Endodermal cell (in vitro differentiated cells): ENCODE data around the gene PDYN. TPM values are rescaled to one million over a fixed set of nuclear protein-coding genes. Genes with fewer than 3 reads are reported as not detected.

ENCODE experiments used
- DNase-seq: peaks from one replicate; pipeline ENCODE4 v3.0.0-alpha.2; 2017
- H3K27ac ChIP-seq: 2 replicates; pipeline ENCODE4 v1.5.1; 2013; ENCODE audit warnings: mild to moderate bottlenecking, low read depth, low read length, moderate library complexity
- H3K27me3 ChIP-seq: 2 replicates; pipeline ENCODE4 v1.6.1; 2013; ENCODE audit warnings: mild to moderate bottlenecking, low read length, moderate library complexity; ENCODE audit not compliant: insufficient read depth, control insufficient read depth, poor library complexity, severe bottlenecking
- H3K36me3 ChIP-seq: 2 replicates; pipeline ENCODE4 v1.7.0; 2013; ENCODE audit warnings: mild to moderate bottlenecking, low read length, moderate library complexity; ENCODE audit not compliant: control insufficient read depth, insufficient read depth
- H3K4me1 ChIP-seq: one replicate; pipeline ENCODE4 v1.7.0; 2013; ENCODE audit warnings: low read length; ENCODE audit not compliant: control insufficient read depth, insufficient read depth
- H3K4me3 ChIP-seq: 2 replicates; pipeline ENCODE4 v1.5.1; 2013; ENCODE audit warnings: mild to moderate bottlenecking, low read length, moderate library complexity
- H3K9ac ChIP-seq: 2 replicates; pipeline ENCODE4 v1.6.1; 2013; ENCODE audit warnings: mild to moderate bottlenecking, low read length, moderate library complexity; ENCODE audit not compliant: poor library complexity, severe bottlenecking; ENCODE audit errors: extremely low read depth
- H3K9me3 ChIP-seq: 2 replicates; pipeline ENCODE4 v1.6.1; 2013; ENCODE audit warnings: mild to moderate bottlenecking, low read length, moderate library complexity; ENCODE audit not compliant: control insufficient read depth
- H3K27ac Mint-ChIP-seq: 2 replicates; pipeline ENCODE4 v1.8.0; 2020; ENCODE audit warnings: mixed read lengths
- H3K27me3 Mint-ChIP-seq: 2 replicates; pipeline ENCODE4 v1.8.0; 2021; ENCODE audit warnings: mild to moderate bottlenecking, mixed read lengths; ENCODE audit not compliant: insufficient read depth
- H3K36me3 Mint-ChIP-seq: 2 replicates; pipeline ENCODE4 v1.8.0; 2020; ENCODE audit warnings: low read depth, mixed read lengths
- H3K4me1 Mint-ChIP-seq: 2 replicates; pipeline ENCODE4 v1.8.0; 2020; ENCODE audit warnings: mixed read lengths
- H3K4me3 Mint-ChIP-seq: 2 replicates; pipeline ENCODE4 v1.8.0; 2020; ENCODE audit warnings: mild to moderate bottlenecking, moderate library complexity, mixed read lengths
- H3K9me3 Mint-ChIP-seq: 2 replicates; pipeline ENCODE4 v1.8.0; 2020; ENCODE audit warnings: mild to moderate bottlenecking, mixed read lengths
- CTCF ChIP-seq: fragments of 200-600 bp; sonication (generic); conservative IDR thresholded peaks from 2 replicates; pipeline ENCODE4 v1.5.0; 2021; ENCODE audit warnings: antibody characterized with exemption, mild to moderate bottlenecking
- WGBS, 2 experiments: methylation state at CpG; one replicate each; pipeline versions ENCODE4 v1.1.5 to v1.1.7; 2013; ENCODE audit warnings: missing lambda C conversion rate in 2 of 2, mixed read lengths in 1 of 2; ENCODE audit not compliant: insufficient coverage in 1 of 2, insufficient read length in 1 of 2; 5-methylcytosine and 5-hydroxymethylcytosine counted together
- total RNA-seq, 2 donors: library from RNA; stranded (reverse); fragmentation: NEBNext Ultra II Directional in 1 of 2; extraction: Animal tissue kit (Norgen Biotek cat#: 25700) in 1 of 2; gene quantifications; 2 replicates in 1 of 2; 3 replicates in 1 of 2; pipeline ENCODE4 v1.2.1, GENCODE V29; 2021

The PDYN gene
- total RNA-seq, 2 donors from 2014 or later = 0.51 to 0.71 TPM

GRCh38 chr20:1940581-1940980 is 53.3 kb downstream of the PDYN start:
- H3K4me1 Mint-ChIP-seq = no peaks in the 10 kb centered on the region
- no peak overlapping the region for H3K4me3 Mint-ChIP-seq
- Histone ChIP-seq H3K4me1 (no peaks in the 10 kb centered on the region), H3K27ac (no peak overlapping the region), H3K36me3 (no peaks in the 10 kb centered on the region), H3K9ac (no peak overlapping the region), H3K27me3 (peaks cover 8% of the 10 kb centered on the region), H3K9me3 (no peaks in the 10 kb centered on the region), H3K4me3 (no peak overlapping the region)
- no peaks in the 10 kb centered on the region for H3K9me3 Mint-ChIP-seq
- no peak for TF ChIP-seq CTCF
- peaks cover 24% of the 10 kb centered on the region for H3K27me3 Mint-ChIP-seq
- no peak overlapping the region for H3K27ac Mint-ChIP-seq
- no peak for DNase-seq
- peaks cover 4% of the 10 kb centered on the region for H3K36me3 Mint-ChIP-seq
- 97 to 100% methylated on average over 5 of the region's 5 CpGs for WGBS, 2 experiments

GRCh38 chr20:1939270-1939595 is 54.6 kb downstream of the PDYN start:
- H3K27ac Mint-ChIP-seq = no peak overlapping the region
- no peaks in the 10 kb centered on the region for H3K4me1 ChIP-seq

GRCh38 chr20:1938464-1939269 is 55.2 kb downstream of the PDYN start:
- Mint-ChIP-seq H3K4me3 (no peak overlapping the region), H3K9me3 (no peaks in the 10 kb centered on the region), H3K27ac (no peak overlapping the region), H3K4me1 (no peaks in the 10 kb centered on the region), H3K36me3 (peaks cover 4% of the 10 kb centered on the region), H3K27me3 (peaks cover 9% of the 10 kb centered on the region)
- Histone ChIP-seq H3K4me3 (no peak overlapping the region), H3K36me3 (no peaks in the 10 kb centered on the region), H3K4me1 (no peaks in the 10 kb centered on the region), H3K27ac (no peak overlapping the region), H3K9ac (no peak overlapping the region), H3K9me3 (no peaks in the 10 kb centered on the region), H3K27me3 (no peaks in the 10 kb centered on the region)
- 92 to 95% methylated on average over 10 to 14 of the region's 14 CpGs for WGBS, 2 experiments
- no peak for TF ChIP-seq CTCF
- DNase-seq = no peak

More at GRCh38 chr20:1939270-1939595, 54.6 kb downstream of the PDYN start:
- Histone ChIP-seq H3K4me3 (no peak overlapping the region), H3K36me3 (no peaks in the 10 kb centered on the region), H3K27ac (no peak overlapping the region), H3K9me3 (no peaks in the 10 kb centered on the region), H3K27me3 (no peaks in the 10 kb centered on the region), H3K9ac (no peak overlapping the region)
- peaks cover 10% of the 10 kb centered on the region for H3K27me3 Mint-ChIP-seq
- TF ChIP-seq CTCF = no peak
- no peaks in the 10 kb centered on the region for H3K9me3 Mint-ChIP-seq
- H3K4me3 Mint-ChIP-seq = no peak overlapping the region
- peaks cover 4% of the 10 kb centered on the region for H3K36me3 Mint-ChIP-seq
- no peaks in the 10 kb centered on the region for H3K4me1 Mint-ChIP-seq
- no peak for DNase-seq
- WGBS, 2 experiments = 83 to 87% methylated on average over 1 to 3 of the region's 4 CpGs
